ENCODE measurements around the gene GART.

Gene GART

DNA sequence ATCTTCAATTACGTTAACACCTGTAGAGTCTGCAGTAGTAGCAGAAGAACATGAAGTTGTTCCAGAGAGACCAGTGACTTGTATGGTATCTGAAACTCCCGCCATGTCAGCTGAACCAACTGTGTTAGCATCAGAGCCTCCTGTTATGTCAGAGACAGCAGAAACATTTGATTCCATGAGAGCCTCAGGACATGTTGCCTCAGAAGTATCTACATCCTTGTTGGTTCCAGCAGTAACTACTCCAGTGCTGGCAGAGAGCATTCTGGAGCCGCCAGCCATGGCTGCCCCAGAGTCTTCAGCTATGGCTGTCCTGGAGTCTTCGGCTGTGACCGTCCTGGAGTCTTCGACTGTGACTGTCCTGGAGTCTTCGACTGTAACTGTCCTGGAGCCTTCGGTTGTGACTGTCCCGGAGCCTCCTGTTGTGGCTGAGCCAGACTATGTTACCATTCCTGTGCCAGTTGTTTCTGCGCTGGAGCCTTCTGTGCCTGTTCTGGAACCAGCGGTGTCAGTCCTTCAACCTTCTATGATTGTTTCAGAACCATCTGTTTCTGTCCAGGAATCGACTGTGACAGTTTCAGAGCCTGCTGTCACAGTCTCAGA lies 11.2 kb upstream of the GART start:
- no peak for DNase-seq (ENCODE audit: low read depth)

DNA sequence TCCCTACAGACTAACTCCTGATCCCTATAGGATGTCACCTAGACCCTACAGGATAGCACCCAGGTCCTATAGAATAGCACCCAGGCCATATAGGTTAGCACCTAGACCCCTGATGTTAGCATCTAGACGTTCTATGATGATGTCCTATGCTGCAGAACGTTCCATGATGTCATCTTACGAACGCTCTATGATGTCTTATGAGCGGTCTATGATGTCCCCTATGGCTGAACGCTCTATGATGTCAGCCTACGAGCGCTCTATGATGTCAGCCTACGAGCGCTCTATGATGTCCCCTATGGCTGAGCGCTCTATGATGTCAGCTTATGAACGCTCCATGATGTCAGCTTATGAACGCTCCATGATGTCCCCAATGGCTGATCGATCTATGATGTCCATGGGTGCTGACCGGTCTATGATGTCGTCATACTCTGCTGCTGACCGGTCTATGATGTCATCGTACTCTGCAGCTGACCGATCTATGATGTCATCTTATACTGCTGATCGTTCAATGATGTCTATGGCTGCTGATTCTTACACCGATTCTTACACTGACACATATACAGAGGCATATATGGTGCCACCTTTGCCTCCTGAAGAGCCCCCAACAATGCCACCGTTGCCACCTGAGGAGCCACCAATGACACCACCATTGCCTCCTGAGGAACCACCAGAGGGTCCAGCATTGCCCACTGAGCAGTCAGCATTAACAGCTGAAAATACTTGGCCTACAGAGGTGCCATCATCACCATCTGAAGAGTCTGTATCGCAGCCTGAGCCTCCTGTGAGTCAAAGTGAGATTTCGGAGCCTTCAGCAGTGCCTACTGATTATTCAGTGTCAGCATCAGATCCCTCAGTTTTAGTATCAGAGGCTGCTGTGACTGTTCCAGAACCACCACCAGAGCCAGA lies 10.4 kb upstream of the GART start:
- DNase-seq (ENCODE audit: low read depth): no peak

DNA sequence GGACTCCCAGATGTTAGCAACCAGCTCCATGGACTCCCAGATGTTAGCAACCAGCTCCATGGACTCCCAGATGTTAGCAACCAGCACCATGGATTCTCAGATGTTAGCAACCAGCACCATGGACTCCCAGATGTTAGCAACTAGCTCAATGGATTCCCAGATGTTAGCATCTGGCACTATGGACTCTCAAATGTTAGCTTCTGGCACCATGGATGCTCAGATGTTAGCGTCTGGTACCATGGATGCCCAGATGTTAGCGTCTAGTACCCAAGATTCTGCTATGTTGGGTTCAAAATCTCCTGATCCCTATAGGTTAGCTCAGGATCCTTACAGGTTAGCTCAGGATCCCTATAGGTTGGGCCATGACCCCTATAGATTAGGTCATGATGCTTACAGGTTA lies 9.7 kb upstream of the GART start:
- no peak for DNase-seq (ENCODE audit: low read depth)

DNA sequence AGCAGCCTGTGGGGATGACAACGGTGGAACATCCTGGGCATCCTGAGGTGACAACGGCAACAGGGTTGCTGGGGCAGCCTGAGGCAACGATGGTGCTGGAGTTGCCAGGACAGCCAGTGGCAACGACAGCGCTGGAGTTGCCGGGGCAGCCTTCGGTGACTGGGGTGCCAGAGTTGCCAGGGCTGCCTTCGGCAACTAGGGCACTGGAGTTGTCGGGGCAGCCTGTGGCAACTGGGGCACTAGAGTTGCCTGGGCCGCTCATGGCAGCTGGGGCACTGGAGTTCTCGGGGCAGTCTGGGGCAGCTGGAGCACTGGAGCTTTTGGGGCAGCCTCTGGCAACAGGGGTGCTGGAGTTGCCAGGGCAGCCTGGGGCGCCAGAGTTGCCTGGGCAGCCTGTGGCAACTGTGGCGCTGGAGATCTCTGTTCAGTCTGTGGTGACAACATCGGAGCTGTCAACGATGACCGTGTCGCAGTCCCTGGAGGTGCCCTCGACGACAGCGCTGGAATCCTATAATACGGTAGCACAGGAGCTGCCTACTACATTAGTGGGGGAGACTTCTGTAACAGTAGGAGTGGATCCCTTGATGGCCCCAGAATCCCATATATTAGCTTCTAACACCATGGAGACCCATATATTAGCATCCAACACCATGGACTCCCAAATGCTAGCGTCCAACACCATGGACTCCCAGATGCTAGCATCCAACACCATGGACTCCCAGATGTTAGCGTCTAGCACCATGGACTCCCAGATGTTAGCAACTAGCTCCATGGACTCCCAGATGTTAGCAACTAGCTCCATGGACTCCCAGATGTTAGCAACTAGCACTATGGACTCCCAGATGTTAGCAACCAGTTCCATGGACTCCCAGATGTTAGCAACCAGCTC lies 9.1 kb upstream of the GART start:
- no peak for DNase-seq (ENCODE audit: low read depth)

DNA sequence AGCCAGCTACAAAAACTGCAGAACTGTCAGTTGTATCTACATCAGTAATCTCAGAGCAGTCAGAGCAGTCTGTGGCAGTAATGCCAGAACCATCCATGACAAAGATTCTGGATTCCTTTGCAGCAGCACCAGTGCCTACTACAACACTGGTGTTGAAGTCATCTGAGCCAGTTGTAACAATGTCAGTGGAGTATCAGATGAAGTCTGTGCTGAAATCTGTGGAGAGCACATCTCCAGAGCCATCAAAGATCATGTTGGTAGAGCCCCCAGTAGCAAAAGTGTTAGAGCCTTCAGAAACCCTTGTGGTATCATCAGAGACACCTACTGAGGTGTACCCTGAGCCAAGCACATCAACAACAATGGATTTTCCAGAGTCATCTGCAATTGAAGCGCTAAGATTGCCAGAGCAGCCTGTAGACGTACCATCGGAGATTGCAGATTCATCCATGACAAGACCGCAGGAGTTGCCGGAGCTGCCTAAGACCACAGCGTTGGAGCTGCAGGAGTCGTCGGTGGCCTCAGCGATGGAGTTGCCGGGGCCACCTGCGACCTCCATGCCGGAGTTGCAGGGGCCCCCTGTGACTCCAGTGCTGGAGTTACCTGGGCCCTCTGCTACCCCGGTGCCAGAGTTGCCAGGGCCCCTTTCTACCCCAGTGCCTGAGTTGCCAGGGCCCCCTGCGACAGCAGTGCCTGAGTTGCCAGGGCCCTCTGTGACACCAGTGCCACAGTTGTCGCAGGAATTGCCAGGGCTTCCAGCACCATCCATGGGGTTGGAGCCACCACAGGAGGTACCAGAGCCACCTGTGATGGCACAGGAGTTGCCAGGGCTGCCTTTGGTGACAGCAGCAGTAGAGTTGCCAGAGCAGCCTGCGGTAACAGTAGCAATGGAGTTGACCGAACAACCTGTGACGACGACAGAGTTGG lies 8.2 kb upstream of the GART start:
- no peak for DNase-seq (ENCODE audit: low read depth)

DNA sequence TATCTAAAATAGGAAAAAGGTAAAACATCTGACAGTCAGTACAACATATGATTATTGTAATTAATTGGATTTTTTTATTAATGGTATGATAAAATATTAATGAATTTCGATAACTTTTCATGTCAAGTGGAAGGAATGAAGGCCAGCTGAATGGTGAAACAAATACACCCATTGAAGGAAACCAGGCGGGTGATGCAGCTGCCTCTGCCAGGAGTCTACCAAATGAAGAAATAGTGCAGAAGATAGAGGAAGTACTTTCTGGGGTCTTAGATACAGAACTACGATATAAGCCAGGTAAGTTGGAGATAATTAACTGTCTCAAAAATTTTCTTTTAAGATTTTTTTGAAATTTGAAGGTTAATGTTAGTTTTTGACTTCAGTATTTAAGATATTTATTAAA lies 4.2 kb upstream of the GART start:
- DNase-seq (ENCODE audit: low read depth): no peak

DNA sequence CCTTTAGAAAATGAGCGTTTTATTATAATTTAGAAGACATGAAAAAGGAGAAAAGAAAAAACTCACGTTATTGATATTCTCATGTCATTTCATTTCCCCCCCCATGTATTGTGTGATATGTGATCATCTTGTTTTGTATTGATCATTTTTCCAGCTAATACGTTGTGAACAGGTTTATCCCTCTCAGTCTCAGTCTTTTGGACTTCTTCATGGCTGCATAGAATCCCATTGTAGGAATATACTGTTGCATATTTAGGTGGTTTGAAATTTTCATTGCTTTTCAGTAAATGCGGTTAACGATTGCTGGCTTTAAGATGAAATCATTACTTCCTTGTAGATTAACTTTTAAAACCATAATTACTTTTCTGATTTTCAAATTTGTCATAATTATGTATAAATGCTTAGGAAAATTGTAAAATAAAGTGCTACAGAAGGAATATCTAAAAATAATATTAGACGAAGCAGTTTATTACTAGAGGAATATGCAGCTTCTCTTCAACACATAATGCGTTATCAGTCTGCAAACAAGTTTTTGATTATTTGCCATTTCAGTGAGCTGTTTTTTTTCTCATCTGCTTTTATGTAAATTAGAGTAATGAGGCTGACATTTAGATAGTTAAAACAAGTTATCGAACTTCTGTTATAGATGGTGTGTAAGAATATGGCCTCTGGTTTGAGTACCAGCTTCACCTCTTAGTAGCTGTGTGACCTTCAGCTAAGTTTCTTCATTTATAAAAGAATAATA lies 2.7 kb upstream of the GART start:
- no peak for DNase-seq (ENCODE audit: low read depth)

DNA sequence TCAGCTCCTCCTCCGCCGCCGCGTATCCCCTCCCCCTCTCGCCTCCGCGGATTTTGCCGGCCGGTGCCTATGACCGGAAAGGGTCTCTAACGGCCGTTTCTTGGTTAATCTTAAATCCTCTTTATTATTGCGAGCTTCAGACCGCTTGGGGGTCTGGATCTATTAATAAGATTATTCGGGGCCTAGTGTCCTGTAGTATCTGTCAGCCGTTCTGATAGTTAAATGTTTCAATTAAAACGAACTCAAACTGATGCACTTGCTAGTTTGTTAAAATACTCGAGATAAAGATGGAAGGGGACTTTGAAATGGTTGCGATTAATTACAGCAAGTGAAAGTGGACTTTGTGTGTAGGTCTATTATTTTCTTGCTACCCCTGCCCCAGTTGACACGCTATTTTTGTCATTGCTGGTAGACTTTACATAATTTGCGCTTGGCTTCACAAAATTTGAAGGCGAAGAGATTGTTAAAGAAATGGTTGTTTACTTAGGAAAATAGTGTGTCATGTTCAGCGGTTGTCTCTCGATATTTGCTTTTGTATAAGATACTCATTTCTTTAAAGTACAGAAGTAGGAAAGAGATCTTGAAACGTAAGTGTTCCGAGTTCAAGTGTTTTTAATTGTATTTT lies 1.7 kb upstream of the GART start:
- DNase-seq (ENCODE audit: low read depth): no peak

DNA sequence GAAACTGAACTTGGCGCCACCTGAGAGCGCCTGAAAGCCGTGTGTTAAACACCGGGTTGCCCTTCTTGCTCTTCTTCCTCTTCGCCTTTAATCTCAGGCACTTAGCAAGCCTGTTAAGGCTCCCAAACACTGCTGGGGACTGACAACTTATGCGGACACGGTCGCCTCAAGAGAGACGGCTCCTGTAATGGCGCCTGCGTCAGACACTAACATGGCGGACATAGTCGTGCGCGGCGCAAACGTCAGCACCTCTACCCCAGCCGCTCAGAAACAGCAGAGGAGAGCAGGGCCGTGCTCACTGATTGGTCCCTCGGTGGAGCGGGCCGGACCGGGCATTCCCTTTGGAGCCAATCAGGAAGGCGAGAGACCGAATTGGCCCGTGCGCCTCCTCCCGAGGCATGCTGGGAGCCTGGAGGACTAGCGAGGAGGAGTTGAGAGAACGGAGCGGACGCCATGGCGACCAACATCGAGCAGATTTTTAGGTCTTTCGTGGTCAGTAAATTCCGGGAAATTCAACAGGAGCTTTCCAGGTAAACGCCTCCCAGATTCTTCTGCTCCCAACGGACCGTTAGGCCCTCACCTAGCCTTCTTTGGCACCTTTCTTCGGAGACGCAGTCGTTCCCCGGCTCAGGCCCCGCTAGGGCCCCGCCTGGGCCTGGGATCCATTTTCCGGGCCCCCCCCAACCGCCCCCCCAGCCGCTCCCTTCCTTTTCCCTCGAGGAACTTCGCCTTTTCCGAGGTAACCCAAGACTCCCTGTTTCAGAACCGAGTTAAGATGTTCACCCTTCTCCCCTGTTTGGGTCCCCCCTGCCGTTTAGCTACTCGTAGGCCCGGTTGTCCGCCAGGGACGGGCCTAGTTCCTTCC lies 955 bp upstream of the GART start, which contains the start of gene SON:
TSS of gene SON (plus strand) at position 399 of the 865 bp plus-strand sequence. CDS start at position 454, 55 bp downstream.
- DNase-seq (ENCODE audit: low read depth): peak; percentile 99

DNA sequence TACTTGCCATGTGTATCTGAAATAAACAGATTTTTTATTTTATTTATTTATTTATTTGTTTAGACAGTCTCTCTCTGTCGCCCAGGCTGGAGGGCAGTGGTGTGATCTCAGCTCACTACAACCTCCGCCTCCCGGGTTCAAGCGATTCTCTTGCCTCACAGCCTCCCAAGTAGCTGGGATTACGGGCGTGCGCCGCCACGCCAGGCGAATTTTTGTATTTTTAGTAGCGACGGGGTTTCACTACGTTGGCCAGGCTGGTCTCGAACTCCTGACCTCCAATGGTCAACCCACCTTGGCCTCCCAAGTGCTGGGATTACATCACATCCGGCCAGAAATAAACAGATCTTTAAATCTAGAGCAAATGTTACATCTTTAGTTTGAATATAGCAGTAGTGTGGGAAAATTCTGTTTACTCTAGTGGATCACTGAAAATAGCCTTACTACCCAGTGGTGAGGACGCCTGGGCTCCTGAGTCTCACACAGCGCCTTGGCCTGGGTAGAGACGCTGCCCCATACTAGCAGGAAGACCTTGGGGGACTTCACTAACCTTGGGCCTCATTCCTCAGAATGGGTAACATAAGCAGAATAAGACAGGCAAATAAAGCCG lies 709 bp downstream of the GART start:
- DNase-seq (ENCODE audit: low read depth): peak; percentile 59

DNA sequence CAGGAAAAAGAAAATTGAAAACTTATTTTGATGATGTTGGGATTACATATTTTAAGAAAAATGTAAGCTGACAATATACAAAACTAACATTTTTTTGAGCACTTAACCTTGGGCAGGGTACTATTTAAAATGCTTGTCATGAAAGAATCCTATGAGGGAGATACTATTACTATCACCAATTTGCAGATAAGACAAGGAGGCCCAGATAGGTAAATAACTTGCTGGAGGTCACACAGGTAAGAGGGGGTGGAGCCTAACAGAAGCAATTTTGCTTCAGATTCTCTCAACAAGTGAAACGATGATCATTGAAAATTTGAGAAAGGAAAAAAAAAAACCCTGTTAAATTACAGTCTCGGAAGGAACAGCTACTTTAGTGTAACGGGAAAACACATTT lies 1.2 kb downstream of the GART start:
- DNase-seq (ENCODE audit: low read depth): no peak

DNA sequence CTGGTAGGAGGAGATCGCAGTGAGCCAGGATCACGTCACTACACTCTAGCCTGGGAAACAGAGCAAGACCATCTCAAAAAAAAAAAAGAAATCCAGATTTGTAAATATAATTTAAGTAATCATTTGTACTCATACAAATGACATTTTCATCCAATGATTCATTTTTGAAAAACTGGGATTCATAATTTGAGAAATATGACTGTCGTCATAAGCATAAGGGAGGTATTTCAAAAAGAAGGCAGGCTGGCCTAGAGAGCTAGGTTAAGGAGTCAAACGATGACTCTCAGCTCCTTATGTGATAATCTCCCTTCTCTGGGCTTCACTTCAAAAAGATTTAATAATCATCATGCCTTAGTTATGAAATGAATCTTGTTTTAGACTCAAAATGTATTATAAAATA lies 2.3 kb downstream of the GART start:
- no peak for DNase-seq (ENCODE audit: low read depth)

DNA sequence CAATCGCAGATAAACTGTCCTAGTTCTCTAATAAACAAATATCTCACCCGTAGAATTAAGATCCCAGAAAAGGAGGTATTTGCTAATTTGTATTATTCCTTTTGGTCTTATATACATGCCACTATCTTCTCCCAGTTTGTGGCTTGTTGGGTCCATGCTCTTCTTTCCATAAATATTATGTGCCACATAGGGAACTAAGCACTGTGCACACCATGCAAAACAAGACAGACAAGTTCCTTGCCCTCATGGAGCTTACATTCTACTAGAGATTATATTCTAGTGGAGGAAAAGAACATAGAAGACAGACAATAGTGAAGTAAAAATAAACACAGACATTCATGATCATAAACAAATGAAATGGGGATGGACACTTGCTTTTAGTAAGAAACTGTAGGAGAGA lies 4.7 kb downstream of the GART start:
- DNase-seq (ENCODE audit: low read depth): no peak

DNA sequence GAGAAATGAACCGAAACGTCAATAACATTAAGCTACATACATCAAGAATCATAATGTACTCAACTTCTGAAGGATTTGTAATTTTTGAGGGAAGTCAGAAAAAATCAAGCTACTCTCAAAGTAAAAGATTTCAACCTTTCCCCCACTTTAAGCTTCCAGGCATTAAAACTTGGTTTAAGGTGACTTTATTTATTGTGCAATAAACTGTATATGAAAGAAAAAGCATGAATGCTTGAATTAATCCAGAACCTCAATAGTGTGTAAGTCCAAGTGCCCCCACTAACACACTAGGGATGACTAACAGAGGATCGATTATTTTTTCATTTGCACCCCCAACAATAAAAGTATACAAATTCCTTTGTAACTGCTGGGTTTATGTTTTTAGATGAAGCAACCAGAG lies 10.9 kb downstream of the GART start:
- DNase-seq (ENCODE audit: low read depth): no peak

DNA sequence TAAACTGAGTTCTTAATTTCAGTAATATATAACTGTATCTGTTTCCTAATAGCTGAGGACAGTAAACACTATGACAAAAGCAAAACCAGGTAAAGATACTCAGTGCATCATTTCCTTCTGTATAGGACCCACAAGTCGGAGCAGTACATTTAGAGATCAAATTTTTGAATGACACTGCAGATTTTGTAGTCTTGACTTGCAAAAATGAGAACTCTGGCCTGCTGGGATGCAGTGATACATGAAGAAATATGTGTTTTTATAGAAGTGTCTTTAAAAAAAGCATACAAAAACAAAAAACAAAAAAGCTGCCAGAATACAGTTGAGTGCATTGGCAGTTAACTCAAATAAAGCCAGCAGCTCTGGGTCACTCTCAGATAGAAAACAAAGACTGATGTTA lies 19.0 kb downstream of the GART start:
- no peak for DNase-seq (ENCODE audit: low read depth)

DNA sequence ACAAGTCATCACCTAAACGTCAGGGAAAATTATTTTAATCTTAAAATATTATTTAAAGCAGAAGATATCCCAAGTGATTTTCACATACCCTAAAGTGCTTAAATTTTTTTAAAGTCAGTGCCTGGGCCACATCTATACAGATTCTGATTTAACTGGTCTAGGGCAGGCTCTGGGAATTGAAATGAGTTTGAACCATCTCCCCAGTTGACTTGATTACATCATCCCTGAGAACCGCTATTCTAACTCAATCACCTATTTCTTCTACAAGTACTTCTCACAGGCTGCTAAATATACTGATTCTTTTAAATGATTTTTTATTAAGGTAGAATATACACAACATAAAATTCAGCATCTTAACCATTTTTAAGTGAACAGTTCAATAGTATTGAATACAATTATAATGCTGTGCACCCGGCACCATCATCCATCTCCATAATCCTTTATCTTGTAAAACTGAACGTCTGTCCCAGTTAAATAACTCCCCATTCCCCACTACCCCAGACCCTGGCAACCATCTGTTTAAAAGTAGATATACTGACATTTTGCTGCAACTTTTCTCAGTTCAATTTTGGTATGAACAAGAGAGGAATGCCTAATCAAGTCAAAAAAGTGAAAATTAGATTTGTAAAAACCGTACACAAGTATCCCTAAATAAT lies 19.5 kb downstream of the GART start:
- DNase-seq (ENCODE audit: low read depth): no peak

DNA sequence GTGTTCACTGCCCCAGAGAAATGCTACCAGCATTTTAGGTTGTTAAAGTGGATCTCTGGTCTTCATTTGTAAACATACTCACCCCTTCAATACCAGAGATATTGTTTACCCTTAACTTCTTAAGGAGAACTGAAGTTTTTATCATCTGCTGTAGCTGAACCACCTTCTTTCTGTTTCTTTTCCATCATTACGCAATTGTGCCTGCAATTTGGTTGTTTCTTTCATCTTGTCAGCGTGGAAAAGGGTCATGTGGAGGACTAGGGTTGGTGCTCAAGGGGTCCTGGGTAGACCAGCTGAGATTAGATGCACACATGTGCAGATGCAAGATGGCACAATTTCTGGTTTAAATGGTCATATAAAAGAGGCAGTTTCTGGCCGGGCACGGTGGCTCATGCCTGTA lies 23.0 kb downstream of the GART start:
- no peak for DNase-seq (ENCODE audit: low read depth)

DNA sequence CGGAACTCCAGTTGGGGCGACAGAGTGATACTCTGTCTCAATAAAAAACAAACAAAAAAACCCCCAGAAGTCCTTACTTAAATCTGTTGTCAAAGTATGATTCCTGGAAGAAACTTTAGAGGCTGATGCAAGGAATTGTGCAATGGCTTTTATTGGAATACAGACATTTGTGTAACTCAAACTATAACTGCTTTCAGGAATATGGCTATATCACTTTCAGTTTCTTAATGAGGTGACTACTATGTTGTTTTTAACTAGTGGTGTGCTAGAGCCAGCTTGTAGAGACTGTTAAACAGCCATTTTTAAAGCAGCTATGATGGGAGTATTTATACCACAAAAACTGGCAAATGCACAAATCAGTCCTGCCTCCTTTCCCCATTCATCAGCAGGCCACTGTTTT lies 27.7 kb downstream of the GART start:
- no peak for DNase-seq (ENCODE audit: low read depth)
